Fibroblast of upper back skin (primary cell): ENCODE data around the gene PHLDB1.

Experiments
- DNase-seq: peaks from one replicate; pipeline ENCODE4 v3.0.0-alpha.2; 2013

The PHLDB1 gene

DNA sequence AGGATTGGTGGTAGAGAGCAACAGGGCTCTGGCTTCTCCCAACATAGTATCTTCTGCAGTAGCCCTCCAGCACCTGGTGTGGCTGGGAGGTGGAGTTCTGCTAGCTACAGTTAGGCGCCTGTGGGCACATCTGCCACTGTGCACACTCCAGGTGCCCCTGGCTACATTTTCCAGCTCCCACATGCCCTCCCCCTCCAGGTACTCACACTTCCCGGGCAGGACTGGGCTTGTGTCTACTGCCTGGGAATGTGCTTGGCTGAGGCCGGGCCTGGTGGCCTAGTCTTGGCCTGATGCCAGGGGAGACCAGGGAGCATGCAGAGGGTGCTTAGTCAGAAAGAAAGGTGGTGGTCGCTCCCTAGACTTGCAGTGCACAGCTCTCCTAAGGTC, 15.8 kb downstream of the PHLDB1 start:
- DNase-seq, result peak; percentile 40

DNA sequence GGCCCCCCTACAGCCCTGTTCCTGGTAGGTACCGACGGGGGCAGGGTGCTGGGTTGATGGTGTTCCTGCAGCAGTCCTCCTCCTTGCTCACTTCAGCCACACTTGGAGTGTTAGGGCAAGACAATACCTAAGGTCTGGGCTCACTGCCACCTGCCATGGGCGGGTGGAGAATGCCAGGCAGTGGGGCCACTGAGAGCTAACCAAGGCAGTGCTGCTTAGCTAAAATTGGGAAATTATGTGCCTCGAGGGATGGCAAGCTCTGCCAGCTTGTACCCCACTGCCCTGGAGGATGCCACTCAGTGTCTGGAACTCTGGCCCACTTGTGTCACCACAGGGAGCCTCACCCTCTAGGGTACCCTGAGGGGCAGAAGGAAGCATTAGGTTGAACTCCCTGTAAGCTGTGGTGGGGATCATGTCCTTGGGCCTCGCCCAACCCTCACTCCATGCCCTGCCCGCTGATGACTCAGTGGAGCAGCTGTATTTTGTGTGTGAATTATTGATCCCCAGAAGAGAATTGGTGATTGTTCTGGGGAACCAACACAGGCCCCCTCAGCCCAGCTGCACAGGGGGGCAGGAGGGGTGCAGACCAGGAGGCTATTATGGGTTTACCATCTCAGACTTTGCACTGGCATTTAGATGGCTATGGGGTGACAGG, 17.7 kb downstream of the PHLDB1 start:
- no peak for DNase-seq

DNA sequence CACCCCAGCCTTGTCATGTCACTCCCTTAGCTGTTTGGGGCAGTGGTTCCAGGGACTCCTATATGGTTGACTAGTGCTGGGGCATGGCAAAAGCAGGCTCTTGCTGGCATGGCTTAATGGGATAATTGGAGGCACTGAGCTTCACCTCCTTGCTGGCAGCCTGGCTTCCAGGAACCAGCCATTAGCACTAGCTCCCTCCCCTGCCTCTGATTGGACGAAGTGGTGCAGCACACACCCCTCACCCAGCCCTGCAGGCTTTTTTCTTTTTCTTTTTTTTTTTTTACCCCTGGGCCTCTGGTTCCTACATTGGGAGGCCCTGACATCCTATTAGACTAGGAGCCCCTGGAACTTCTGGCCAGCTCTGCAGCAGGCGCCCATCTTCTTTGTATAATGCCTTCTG, 18.6 kb downstream of the PHLDB1 start:
- no peak for DNase-seq

DNA sequence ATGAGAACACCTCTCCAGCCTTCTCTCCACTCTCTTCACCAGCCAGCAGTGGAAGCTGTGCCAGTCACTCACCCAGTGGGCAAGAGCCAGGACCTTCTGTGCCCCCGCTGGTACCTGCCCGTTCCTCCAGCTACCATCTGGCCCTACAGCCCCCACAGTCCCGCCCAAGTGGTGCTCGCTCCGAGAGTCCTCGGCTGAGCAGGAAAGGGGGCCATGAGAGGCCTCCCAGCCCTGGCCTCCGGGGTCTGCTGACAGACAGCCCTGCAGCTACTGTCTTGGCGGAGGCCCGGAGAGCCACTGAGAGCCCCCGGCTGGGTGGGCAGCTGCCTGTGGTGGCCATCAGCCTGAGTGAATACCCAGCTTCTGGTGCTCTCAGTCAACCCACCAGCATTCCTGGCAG, 20.2 kb downstream of the PHLDB1 start:
- no peak for DNase-seq

DNA sequence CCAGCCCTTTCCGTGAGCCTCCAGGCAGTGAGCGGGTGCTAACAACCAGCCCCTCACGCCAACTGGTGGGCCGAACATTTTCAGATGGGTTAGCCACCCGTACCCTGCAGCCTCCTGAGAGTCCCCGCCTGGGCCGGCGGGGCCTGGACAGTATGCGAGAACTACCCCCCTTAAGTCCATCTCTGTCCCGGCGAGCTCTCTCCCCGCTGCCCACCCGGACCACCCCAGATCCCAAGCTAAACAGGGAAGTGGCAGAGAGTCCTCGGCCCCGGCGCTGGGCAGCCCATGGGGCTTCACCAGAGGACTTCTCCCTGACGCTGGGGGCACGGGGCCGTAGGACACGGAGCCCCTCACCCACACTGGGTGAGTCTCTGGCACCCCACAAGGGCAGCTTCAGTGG, 20.6 kb downstream of the PHLDB1 start:
- no peak for DNase-seq

DNA sequence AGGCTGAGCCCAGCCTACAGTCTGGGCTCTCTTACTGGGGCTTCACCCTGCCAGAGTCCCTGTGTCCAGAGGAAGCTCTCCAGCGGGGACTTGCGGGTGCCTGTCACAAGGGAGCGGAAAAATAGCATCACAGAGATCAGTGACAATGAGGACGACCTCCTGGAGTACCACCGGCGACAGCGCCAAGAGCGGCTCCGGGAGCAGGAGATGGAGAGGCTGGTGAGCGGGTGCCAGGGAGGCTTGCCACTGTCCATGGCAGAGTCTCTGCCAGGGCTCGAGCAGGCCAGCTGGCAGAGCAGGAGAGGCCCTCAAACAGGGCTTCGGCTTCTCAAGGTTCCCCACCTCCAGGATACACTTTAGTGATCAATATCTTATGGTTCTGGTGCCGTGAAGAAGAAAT, 21.0 kb downstream of the PHLDB1 start:
- no peak for DNase-seq

DNA sequence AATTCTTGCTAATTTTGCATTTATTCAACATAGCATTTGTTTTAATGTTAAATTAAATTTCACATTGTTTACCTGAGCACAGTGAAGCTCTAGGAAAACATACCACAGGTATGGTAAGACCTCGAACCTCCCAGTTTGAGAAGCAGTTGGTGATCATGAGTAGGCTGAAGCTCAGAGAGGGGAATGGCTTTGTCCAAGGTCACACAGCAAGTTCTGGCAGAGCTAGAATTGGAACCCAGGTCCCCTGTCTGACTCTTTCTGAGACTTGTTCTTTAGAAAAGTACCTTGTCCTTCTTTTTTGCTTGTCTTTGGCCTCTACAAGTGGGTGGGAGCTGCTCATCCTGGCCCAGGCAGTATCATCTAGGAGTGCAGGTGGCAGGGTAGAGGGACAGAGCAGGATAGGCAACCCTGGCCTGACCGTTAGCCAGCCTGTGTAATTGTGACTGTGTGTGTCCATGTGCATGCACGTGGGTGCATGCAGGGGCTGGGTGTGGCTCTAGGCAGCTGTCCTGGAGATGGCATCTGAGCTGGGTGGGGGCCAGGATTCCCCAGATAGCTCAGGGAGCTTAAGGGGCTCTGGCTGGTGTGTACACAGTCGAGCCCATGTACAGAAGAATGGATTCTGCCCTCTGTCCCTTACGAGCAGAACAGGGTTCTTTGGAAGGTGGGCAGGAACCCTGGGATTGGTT, 21.6 kb downstream of the PHLDB1 start:
- no peak for DNase-seq

DNA sequence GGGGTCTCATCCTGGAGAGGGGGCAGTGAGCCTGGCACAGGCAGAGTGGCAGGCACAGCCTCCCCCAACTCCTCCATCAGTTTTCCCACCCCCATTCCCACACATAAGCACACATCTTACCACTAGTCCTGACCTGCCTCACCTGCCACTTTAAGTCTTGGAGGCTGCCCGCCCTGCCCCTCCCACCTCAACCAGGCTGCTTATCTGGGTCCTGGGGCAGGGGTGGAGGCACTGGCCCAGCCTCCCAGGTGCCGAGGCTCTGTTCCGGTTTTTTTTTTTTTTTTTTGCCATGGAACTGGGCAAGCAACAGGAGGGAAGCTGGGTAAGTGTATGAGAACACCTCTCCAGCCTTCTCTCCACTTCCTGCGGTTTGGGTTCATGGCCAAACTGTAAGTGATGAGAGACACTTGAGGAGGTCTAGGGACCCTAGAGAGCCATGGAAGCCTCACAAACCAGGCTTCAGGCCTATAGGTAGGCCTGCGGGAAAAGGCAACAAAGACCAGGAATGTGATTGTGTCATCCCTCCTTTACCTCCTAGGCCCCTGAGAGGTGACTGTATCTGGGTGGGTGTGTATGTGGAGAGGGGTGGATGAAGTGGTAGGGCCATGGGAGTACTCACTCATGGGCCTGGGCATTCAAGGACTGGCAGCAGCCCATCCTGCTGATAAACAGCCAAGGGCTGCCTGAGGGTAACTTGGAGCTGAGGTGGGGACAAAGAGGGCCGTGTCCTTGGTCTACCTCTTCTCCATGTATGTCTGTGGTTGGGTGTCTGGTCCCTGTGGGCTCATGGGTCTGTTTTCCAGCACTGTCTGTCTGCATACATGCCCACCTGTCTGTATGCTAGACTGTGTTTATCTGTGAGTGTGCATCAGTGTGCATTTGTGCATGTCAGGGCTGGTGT, 22.6 kb downstream of the PHLDB1 start:
- DNase-seq, result no peak

DNA sequence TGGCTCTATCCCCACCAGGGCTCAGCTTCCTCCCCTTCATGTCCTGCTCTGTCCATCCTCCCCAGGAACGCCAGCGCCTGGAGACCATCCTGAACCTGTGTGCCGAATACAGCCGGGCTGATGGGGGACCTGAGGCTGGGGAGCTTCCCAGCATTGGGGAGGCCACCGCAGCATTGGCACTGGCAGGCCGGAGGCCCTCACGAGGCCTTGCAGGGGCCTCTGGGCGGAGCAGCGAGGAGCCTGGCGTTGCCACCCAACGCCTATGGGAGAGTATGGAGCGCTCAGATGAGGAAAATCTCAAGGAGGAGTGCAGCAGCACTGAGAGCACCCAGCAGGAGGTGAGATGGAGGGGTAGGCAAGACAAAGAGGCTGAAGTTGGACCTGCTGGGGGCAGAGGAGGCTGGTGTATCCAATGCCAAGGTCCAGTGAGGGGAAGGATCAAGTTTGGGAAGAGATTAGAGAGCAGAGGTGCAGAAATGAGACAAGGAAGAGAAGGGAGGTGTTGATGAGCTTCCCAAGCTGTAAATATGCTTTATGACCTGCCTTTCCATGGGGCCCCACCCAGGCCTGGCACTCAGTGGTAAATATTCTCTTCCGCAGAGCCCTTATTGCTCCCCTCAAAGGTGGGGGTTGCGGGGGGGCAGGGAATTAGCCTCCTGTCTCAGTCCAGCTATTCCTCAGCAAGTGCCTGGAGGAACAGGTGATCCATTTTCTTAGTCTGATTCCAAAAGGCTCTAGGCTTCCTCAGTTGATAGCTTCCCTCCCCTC, 23.9 kb downstream of the PHLDB1 start:
- no peak for DNase-seq

DNA sequence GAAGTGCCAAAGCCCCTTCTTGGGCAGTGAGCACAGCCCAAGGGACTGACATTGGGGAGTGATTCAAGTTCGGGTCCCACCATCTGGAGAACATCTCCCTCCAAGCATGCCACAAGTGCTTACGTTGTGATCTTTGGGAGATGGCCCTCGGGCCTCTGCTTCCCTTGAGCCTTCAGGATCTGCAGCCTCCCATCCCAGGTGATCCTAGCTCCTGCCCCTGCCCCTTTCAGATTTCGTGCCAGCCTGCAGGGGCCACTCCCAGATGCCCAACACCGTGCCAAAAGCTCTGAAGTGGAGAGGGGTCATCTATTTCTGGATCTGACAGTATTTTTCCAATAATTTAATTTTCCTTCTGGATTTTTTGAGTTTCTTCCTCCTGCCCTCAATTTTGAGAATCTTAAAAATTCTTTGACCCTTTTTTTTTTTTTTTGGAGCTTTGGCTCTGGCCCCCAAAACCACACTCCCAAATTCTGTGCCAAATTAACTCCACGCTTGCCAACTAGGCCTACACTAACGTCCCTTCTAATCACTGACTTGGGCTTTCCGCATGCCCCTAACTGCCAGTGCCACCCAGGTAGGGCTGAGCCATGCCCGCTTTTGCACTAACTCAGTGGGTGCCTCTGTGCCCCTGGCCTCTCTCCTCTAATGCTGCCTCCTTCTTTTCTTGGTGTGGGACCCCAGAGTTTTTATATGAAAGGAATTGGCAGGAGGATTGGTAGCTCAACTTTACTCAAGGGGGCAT, 25.3 kb downstream of the PHLDB1 start:
- no peak for DNase-seq

DNA sequence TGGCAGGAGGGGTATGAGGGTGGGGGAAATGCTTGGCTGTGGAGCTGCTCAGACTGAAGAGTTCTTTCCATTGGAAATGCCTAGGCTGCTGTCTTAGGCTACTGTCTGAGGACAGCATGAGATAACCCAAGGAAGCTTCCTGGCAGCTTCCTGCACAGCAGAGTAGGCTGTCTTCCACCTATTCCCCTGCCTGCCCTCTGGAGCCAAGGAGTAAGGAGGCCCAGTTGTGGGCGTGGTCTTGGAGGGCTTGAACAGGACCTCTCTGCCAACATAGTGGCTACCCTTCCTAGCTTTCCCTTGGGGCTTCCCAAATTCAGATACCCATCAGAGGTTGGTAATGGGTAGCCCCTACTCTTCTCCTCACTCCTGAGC, 25.9 kb downstream of the PHLDB1 start:
- DNase-seq, result no peak

DNA sequence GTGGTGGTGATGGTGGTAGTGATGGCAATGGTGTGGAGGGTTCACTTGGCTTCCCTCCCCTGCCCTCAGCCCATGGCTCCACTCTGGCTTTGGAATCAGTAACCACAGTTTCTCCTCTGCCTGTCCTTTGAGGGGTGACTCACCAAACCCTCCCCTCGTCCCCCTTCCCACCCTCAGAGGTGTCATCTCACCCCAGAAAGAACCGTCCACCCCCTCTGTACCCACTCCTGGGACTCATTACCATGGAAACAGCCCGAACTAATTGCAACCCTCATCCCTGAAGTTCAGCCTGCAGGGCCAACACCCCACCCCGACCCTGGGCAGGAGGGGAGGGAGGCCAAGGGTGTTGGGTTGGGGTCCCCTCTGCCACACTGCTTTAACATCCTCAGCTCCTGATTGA, 26.6 kb downstream of the PHLDB1 start:
- peak; percentile 34 for DNase-seq

DNA sequence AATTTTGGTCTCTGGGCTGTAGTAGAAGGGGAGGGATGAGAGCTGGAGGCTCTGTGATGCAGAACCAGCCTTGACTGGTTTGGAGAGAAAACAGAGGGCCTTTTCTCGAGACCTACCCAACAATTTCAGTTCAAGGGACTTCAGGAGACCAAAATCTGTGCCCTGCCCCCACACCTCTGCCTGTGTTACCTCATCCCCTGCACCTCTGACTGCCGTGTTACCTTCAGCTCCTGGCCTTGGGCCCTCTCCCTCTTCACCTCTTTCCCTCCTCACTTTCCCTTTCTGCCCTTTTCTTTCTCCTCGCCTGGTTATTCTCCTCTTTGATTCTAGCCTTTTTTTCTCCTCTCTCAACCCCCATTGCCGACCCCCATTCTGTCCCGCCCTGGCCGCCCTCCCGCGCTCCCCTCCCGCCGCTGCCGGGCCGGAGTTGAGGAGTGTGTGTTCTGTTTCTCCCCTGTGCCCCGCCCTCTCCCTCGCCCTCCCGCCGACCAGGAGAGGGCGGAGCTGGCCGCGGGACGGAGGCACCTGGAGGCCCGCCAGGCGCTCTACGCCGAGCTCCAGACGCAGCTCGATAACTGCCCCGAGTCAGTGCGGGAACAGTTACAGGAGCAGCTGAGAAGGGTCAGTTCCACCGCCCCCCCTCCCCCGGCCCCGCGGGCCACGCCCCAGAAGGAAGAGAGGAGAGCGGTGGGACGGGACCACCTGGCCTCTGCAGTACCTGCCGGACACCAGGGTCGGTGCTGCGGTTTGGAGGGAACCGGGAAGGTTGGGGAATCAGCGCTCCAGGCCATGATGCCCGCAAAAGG, 27.2 kb downstream of the PHLDB1 start:
- DNase-seq, result peak; percentile 54

DNA sequence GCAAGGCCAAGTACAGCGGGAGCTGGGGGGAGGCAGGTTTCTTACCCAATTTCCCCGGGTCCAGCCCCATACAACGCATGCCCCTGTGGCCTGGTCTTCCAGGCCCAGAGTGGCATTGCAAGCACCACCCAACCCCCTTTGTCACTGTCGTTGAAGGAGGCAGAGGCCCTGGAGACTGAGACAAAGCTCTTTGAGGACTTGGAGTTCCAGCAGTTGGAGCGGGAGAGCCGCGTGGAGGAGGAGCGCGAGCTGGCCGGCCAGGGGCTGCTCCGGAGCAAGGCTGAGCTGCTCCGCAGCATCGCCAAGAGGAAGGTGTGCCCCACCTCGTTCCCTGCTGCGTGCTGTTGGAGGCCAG, 27.8 kb downstream of the PHLDB1 start:
- DNase-seq, result no peak

DNA sequence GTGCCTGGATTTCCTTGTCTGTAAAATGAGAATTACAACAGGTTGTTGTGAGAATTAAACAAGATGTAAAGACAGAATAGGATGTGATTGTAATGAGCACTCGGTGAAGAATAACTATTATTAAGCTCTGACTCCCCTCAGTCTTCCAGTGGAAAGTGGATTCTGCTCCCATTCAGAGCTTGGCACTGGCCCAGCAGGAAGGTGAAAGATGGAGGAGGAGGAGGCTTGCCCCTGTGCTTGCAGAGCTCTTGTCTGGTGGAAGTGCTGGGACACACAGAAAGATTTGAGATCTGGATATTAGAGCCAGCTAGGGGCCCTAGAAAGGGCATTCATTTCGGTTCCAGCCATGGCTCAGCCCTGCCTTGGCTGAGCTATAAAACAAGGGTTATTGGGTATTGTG, 28.2 kb downstream of the PHLDB1 start:
- no peak for DNase-seq

DNA sequence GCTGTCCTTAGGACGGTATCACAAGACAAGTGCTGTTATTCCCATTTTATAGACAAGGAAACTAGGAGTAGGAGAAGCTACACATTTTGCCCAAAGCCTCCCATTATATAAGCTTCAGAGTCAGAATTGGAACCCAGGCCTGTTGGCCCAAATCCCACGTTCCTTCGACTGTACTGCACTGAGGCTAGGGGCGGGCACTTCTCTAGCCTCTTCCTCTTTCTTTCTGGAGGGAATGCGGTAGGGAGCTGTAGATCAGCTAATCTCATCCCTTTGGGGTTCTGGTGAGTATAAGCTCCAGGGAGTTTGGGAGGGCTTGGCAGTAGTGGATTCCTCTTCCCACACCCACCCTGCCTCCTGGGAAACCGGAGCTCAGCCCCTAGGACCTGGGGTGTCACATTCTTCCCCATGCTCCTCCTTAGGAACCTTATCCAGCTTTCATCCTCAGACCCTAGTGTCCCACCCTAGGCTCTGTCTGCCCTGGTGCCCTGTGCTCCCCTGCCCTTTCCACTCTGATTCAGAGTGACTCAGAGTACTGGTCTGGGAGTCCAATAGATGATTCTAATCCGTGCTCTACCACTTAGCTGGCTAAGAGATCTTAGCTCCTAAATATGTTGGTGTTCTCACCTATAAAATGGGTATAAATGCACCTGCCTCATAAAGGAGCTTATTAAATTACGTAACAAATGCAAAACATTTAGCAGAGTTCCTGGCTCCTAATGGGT, 29.3 kb downstream of the PHLDB1 start:
- no peak for DNase-seq

DNA sequence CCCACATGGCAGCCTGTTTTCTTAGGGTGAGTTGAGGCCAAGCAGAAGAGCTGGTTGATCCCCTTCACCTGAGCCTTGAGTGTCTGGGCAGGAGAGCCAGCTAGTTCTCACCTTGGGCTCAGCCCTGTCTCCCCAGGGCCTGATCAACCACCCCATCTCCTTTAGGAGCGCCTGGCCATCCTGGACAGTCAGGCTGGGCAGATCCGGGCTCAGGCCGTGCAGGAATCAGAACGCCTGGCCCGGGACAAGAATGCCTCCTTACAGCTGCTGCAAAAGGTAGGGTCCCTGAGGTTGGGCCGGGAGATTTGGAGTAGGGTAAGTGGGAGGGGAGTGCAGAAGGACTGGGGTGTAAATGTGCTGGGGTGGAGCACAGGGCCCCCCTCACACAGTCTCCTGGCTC, 31.3 kb downstream of the PHLDB1 start:
- no peak for DNase-seq

DNA sequence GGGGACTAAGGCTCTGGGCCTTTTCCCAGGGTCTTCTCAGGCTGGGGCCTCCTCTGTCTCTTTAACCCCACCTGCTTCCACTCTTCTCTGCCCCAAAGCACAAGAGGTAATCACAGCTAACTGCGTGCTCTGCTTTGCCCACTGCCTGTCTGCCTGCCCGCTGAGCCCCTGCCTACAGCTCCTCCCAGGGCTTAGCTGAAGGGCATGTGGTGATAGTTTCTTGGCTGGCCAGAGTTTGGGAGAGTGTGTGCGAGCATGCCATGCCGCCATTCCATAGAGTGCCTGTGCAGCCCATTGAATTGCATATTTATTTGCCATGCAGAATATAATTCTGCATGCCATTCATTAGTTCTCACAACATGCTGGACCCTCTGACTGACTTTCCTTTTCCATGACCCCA, 32.5 kb downstream of the PHLDB1 start:
- DNase-seq, result no peak

DNA sequence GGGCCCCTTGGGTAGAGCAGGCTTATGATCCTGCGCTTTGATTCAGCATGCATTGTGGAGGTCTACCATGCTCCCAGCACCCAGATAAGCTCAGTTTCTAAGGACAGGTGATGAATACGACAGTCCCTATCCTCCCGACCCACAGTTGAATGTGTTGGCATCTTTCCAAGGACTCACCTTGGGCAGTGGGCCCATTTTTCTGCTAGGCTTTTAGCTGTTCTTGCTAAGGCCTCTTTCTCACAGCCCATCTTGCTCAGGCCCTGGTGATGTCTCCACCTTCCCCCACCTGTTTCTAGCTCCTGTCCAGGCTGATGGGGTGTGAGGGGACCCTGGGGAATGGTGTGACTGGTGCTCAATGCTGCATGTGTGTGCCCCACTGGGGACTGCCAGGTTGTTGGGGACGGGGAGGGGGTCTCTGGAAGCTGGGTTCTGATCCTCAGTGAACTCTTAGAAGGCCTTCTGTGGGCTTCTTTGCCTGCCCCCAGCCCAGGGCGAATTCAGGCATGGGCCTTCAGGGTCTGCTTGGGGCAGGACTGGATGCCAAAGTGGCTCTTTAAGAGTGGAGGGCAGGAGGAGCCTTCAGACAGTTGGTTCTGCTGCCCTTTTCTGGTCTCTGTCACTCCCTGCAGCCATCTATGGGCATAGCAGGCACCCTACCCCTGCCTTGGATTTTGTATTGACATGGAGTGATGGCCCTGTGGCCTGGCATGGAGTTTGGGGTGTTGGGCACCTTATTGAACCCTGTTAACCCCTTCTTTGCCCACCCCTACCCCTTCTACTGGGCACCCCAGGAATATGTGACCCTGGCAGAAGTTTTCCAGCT, 33.1 kb downstream of the PHLDB1 start:
- DNase-seq, result no peak

DNA sequence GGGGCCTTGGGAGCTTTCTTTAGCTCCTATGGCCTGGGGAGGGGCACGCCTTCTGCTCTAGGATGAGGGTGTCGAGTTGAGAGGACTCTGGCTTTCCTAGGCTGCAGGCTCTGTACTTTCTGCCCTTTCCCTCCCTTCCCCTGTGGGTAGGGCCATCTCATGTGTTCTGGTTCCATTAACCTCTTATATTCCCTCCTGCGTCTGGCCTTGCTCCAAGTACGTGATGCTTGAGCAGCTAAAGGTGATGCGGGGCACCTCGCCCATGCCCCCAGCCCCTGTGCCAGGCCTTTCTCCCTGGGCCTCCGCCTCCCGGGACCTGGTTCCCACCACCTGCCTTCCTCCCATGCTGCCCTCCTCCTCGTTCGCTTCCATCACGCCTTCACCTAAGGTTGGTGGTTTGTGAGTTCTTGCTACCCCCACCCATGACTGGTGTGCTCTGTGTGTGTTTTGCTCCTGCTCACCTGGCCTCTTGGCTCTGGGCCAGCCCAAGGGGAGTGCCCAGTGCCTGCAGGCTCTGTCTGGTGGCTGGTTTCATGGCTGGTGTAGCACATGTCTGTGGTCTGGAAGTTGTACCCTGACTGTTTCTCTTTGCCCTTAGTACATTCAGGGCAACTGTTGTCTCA, 34.1 kb downstream of the PHLDB1 start:
- DNase-seq, result no peak
